ENCODE data around the gene NPC2. TPM values are rescaled to one million over a fixed set of nuclear protein-coding genes. Genes with fewer than 3 reads are reported as not detected.
A peak's percentile ranks its signal among the peaks of the same experiment; 100 is the strongest.

NPC2 gene
- total RNA-seq, 1 donor from 2014 or later, result 93.5 TPM

DNA sequence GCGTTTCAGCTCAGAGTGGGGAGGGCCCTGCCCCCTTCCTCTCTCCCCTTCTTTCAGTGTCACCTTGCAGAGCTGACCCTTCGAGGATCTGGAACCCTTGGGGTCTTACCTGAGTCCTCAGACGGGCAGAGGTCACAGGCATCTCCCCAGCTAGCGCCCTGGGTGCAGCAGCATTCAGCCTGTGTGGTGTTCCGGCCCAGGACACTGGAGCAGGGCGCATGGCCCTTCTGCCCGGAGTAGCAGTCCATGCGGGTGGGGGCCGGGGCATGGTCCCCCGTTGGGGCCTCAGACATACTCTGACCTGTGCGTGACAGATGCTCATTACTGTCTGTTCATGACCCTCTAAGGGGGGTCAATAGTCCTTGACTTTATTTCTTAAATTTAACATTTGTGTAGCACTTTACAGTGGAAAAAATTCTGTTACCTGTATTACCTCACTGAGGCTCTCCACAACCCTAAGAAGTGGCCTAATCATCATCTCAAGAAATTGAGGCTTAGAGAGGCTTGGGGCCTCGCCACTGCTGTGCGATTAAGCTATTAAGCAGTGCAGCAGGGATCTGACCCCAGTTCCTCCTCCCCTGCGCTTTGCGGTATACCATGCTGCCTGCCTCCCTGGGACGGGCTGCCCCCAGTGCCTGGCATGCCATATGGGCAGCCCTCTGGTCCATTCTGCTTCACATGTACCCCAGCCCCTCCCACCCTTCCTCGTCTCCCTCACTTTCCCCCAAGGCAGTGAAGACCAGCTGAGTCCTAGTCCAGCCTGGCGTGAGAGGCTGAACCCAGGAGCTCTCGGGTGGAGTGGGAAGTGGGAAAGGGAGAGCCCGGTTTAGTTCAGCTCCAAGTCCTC lies 12.0 kb upstream of the NPC2 start:
- Histone ChIP-seq H3K27me3 (ENCODE audit: low read depth) (peaks cover 3% of the 10 kb centered on the region), H3K4me1 (peaks cover 15% of the 10 kb centered on the region), H3K4me3 (no peak overlapping the region), H3K9me3 (replicated peaks) (no peaks in the 10 kb centered on the region), H3K36me3 (no peaks in the 10 kb centered on the region), H3K27ac (replicated peaks) (no peak overlapping the region)
- DNase-seq, result no peak
- TF ChIP-seq, protein P1, sequence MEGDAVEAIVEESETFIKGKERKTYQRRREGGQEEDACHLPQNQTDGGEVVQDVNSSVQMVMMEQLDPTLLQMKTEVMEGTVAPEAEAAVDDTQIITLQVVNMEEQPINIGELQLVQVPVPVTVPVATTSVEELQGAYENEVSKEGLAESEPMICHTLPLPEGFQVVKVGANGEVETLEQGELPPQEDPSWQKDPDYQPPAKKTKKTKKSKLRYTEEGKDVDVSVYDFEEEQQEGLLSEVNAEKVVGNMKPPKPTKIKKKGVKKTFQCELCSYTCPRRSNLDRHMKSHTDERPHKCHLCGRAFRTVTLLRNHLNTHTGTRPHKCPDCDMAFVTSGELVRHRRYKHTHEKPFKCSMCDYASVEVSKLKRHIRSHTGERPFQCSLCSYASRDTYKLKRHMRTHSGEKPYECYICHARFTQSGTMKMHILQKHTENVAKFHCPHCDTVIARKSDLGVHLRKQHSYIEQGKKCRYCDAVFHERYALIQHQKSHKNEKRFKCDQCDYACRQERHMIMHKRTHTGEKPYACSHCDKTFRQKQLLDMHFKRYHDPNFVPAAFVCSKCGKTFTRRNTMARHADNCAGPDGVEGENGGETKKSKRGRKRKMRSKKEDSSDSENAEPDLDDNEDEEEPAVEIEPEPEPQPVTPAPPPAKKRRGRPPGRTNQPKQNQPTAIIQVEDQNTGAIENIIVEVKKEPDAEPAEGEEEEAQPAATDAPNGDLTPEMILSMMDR (IDR thresholded peaks at IDR 0.05; ENCODE audit: borderline replicate concordance), result no peak
- intact Hi-C loops (cut with micrococcal nuclease), result no loop called here

DNA sequence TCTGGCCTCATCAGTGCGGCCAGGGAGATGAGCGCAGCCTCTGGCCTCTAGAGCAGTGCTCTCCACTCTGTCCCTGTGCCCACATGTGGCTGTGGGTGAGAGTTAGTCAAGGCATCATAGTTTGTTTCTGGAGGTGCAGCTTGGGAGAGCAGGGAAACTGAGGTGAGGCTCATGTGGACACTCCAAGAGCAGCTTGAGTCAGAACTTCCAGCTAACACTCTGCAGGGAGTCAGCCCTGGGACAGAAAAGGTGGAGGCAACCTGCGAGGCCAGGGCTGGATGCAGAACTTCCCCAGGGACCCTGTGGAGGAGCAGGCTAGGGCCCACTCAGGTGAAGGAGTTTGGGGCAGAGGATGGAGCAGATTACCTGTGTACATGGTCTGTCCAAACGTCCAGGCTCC lies 11.3 kb upstream of the NPC2 start:
- intact Hi-C loops (cut with micrococcal nuclease), result no loop called here
- TF ChIP-seq, protein P1 (IDR thresholded peaks at IDR 0.05; ENCODE audit: borderline replicate concordance), result no peak
- no peak for DNase-seq
- no peaks in the 10 kb centered on the region for H3K36me3 ChIP-seq
- H3K27ac ChIP-seq (replicated peaks), result no peak overlapping the region
- H3K27me3 ChIP-seq (ENCODE audit: low read depth), result no peaks in the 10 kb centered on the region
- no peak overlapping the region for H3K4me3 ChIP-seq
- no peaks in the 10 kb centered on the region for H3K9me3 ChIP-seq (replicated peaks)
- H3K4me1 ChIP-seq, result peaks cover 15% of the 10 kb centered on the region

DNA sequence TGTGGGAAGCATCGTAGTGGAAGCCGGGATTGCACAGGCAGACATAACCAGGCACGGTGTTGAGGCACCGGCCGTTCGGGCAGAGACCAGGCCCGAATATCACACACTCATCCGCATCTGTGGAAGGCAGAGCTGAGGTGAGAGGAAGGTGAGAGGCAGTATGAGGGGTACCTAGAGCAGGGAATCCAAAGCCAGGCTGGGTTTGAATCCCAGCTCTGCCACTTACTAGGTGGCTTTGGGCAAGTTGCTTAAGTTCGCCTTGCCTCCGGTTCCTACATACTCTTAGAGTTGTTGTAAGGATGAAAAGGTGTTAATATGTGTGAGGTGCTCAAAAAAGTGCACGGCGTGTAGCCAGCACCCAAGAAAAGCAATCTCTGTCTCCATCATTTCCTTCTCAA lies 10.8 kb upstream of the NPC2 start:
- Histone ChIP-seq H3K27me3 (ENCODE audit: low read depth) (no peaks in the 10 kb centered on the region), H3K36me3 (no peaks in the 10 kb centered on the region), H3K9me3 (replicated peaks) (no peaks in the 10 kb centered on the region), H3K4me3 (no peak overlapping the region), H3K4me1 (peaks cover 15% of the 10 kb centered on the region), H3K27ac (replicated peaks) (no peak overlapping the region)
- TF ChIP-seq, protein P1 (IDR thresholded peaks at IDR 0.05; ENCODE audit: borderline replicate concordance), result no peak
- no peak for DNase-seq
- intact Hi-C loops (cut with micrococcal nuclease), result no loop called here

DNA sequence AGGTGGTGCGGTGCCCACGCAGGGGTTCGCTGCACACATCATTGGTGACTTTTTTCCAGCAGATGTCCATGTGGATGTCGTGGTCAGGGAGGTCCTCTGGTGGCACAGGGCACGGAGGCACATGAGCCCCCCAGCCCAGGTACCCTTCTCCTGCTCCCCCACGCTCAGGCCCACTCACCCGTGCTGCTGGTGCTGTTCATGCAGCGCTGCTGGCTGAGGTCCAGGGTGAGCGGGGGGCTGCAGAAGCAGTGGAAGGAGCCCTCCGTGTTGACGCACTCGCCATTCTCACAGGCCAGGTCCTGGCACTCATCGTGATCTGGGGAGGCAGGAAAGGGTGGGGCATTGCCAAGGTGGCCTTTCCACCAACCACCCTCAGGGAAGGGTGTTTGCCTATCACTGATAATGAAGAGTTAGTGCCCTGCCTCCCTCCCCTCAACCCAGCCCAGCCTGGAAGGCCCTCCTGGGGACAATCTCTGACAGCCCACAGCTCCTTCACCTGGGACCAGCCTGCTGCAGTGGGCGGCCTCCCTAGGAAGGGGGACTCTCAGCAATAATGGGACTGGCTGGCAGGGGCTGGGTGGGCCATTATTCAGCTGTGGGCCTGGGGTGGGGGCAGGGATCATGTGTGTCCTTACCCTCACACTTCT lies 10.3 kb upstream of the NPC2 start:
- H3K9me3 ChIP-seq (replicated peaks), result no peaks in the 10 kb centered on the region
- TF ChIP-seq, protein P1 (IDR thresholded peaks at IDR 0.05; ENCODE audit: borderline replicate concordance), result no peak
- no peaks in the 10 kb centered on the region for H3K27me3 ChIP-seq (ENCODE audit: low read depth)
- H3K36me3 ChIP-seq, result no peaks in the 10 kb centered on the region
- no peak overlapping the region for H3K4me3 ChIP-seq
- H3K4me1 ChIP-seq, result peaks cover 15% of the 10 kb centered on the region
- no peak overlapping the region for H3K27ac ChIP-seq (replicated peaks)
- no peak for DNase-seq
- intact Hi-C loops (cut with micrococcal nuclease), result no loop called here

DNA sequence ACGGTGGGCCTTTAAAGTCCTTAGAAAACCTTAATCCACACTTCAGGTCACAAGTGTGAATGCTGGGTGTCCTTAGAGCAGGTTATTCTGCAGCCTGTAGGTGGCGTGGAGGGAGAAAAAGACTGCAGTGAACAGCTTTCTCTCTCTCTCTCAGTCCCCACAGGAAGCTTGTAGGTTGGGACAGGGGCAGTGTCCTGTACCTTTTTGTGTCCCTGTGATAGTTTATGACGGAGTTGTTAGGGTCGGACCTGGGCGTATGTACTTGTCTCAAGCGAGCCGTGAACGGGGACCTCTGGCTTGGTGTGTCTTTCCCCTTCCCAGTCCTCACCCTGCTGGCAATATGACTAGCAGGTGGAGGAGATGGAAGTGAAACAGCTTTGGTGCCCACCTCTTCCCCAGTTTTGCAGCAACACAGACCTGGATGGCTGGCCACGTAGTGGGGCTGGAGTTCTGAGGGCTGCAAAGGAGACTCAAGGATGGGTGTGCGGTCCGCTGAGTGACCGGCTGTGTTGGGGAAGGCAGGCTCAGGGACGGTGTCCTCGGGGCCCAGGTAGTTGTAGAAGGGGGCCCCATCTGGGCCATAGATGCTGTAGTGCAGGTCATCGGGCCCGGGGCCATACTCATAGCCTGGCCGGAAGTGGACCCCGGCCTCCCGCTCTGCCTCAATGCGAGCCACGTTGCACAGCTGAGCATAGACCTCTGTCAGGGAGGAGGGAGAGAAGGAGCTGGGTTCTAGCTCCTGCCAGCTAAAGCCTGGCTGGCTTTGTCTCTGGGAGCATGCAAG lies 9.3 kb upstream of the NPC2 start:
- Histone ChIP-seq H3K27me3 (ENCODE audit: low read depth) (no peaks in the 10 kb centered on the region), H3K27ac (replicated peaks) (no peak overlapping the region), H3K36me3 (no peaks in the 10 kb centered on the region), H3K4me1 (peaks cover 15% of the 10 kb centered on the region), H3K4me3 (no peak overlapping the region), H3K9me3 (replicated peaks) (no peaks in the 10 kb centered on the region)
- no peak for DNase-seq
- intact Hi-C loops (cut with micrococcal nuclease), result no loop called here
- TF ChIP-seq, protein P1 (IDR thresholded peaks at IDR 0.05; ENCODE audit: borderline replicate concordance), result peak; percentile 39
